Thoracic aorta (tissue), 2 donors: ENCODE data around the gene COQ5. TPM values are rescaled to one million over a fixed set of nuclear protein-coding genes. Genes with fewer than 3 reads are reported as not detected.

Experiments used
- ATAC-seq: fragments of 150-250 bp; one replicate; pipeline ENCODE4 v1.8.0; 2017; ENCODE audit warnings: low read depth; ENCODE audit not compliant: insufficient number of reproducible peaks, low FRiP score
- DNase-seq: peaks from one replicate; pipeline ENCODE4 v3.0.0-alpha.2; 2020; ENCODE audit warnings: low spot score
- H3K27ac ChIP-seq, 2 donors: fragments of 200-600 bp; sonication (generic); 1 replicate in 1 of 2; 2 replicates in 1 of 2; pipeline ENCODE4 v1.5.1; 2016; ENCODE audit warnings: mild to moderate bottlenecking in 2 of 2, moderate library complexity in 2 of 2
- H3K27me3 ChIP-seq: fragments of 200-600 bp; sonication (generic); replicated peaks from 2 replicates; pipeline ENCODE4 v1.6.0; 2016; ENCODE audit warnings: mild to moderate bottlenecking; ENCODE audit not compliant: insufficient read depth
- H3K36me3 ChIP-seq: fragments of 200-600 bp; sonication (generic); one replicate; pipeline ENCODE4 v1.5.1; 2016
- H3K4me1 ChIP-seq, 2 donors: fragments of 200-600 bp; sonication (generic); 1 replicate in 1 of 2; 2 replicates in 1 of 2; pipeline versions ENCODE4 v1.5.1 to v1.6.0; 2016; ENCODE audit warnings: low read depth in 2 of 2, mild to moderate bottlenecking in 1 of 2; ENCODE audit not compliant: control insufficient read depth in 1 of 2
- H3K4me3 ChIP-seq: fragments of 200-600 bp; sonication (generic); 2 replicates; pipeline ENCODE4 v1.5.1; 2016; ENCODE audit warnings: mild to moderate bottlenecking
- H3K9me3 ChIP-seq: fragments of 200-600 bp; sonication (generic); 2 replicates; pipeline ENCODE4 v1.5.1; 2016
- total RNA-seq, 2 donors: library from RNA; depleted of rRNA; stranded (reverse); fragments of >200 nt; gene quantifications; one replicate each; pipeline versions ENCODE4 v1.1.0 to v1.2.3, GENCODE V29; 2016
- TF ChIP-seq, protein P1 (sequence below): fragments of 200-600 bp; sonication (generic); IDR thresholded peaks from one replicate; pipeline ENCODE4 v1.5.1; 2019; ENCODE audit warnings: antibody characterized with exemption

The COQ5 gene
- total RNA-seq, 2 donors from 2014 or later = 16.5 to 38.0 TPM

DNA sequence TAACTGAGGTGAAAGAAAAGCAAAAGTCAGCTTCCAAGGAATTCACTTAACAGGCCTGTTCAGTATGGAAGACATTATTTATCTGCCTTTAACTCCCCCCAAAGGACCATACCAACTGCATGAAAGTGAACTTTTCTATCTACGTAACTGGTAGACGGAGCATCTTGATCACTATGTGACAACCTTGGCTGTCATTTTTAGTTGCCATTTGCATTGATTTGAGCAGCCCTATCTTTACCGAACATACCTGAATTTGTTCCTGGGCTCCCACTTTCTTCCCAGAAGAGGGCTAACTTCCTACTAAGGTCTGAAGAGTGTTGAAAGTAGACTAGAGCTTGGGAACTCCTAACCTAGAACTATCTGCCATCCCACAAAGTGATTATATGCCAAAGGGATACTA lies 68.8 kb downstream of the COQ5 start:
- TF ChIP-seq, protein P1, sequence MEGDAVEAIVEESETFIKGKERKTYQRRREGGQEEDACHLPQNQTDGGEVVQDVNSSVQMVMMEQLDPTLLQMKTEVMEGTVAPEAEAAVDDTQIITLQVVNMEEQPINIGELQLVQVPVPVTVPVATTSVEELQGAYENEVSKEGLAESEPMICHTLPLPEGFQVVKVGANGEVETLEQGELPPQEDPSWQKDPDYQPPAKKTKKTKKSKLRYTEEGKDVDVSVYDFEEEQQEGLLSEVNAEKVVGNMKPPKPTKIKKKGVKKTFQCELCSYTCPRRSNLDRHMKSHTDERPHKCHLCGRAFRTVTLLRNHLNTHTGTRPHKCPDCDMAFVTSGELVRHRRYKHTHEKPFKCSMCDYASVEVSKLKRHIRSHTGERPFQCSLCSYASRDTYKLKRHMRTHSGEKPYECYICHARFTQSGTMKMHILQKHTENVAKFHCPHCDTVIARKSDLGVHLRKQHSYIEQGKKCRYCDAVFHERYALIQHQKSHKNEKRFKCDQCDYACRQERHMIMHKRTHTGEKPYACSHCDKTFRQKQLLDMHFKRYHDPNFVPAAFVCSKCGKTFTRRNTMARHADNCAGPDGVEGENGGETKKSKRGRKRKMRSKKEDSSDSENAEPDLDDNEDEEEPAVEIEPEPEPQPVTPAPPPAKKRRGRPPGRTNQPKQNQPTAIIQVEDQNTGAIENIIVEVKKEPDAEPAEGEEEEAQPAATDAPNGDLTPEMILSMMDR = no peak
- Histone ChIP-seq H3K4me1 (no peaks in the 10 kb centered on the region), H3K9me3 (no peaks in the 10 kb centered on the region), H3K4me3 (no peak overlapping the region), H3K36me3 (peaks cover 77% of the 10 kb centered on the region), H3K27me3 (no peaks in the 10 kb centered on the region), H3K27ac (no peak overlapping the region)
- no peak for ATAC-seq
- no peak for DNase-seq

DNA sequence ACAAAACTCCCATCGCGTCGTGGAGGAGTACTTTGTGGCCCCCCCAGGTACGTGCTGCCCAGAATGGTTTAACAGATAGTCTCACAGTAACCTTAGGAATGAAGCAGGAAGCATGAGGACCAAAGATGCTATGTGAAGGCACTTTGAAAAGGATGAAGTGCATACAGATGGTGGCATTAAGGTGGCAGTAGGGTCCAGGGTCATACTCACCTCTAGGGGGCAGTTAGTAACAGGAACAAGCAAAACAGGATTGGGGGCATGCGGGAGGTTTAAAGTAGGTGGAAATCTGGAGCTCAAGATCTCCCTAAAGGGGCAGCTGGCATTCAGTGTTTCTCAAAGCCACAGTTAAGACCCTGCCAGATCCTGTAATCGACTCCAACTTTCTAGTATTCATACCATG lies 71.8 kb downstream of the COQ5 start:
- Histone ChIP-seq H3K4me3 (no peak overlapping the region), H3K4me1 (no peaks in the 10 kb centered on the region), H3K27me3 (no peaks in the 10 kb centered on the region), H3K9me3 (no peaks in the 10 kb centered on the region), H3K27ac (no peak overlapping the region), H3K36me3 (peaks cover 51% of the 10 kb centered on the region)
- no peak for ATAC-seq
- TF ChIP-seq, protein P1 = no peak
- no peak for DNase-seq

DNA sequence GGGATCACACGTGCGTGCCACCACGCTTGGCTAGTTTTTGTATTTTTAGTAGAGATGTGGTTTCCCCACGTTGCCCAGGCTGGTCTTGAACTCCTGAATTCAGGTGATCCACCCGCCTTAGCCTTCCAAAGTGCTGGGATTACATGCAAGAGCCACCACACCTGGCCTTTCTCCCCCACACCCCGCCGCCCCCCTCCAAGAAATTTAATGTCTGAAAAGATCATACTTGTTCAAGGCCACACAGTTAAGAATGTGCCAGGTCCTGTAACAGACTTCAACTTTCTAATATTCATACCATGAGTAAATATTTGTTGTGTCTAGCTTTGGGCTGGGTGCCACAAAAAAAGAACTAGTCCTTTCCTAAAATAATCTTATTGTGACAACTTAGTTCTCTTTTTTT lies 73.7 kb downstream of the COQ5 start:
- H3K4me1 ChIP-seq = no peaks in the 10 kb centered on the region
- no peaks in the 10 kb centered on the region for H3K9me3 ChIP-seq
- no peak overlapping the region for H3K4me3 ChIP-seq
- DNase-seq (no peak), ATAC-seq (no peak)
- H3K27ac ChIP-seq = no peak overlapping the region
- peaks cover 36% of the 10 kb centered on the region for H3K36me3 ChIP-seq
- TF ChIP-seq, protein P1 = no peak
- H3K27me3 ChIP-seq = no peaks in the 10 kb centered on the region

DNA sequence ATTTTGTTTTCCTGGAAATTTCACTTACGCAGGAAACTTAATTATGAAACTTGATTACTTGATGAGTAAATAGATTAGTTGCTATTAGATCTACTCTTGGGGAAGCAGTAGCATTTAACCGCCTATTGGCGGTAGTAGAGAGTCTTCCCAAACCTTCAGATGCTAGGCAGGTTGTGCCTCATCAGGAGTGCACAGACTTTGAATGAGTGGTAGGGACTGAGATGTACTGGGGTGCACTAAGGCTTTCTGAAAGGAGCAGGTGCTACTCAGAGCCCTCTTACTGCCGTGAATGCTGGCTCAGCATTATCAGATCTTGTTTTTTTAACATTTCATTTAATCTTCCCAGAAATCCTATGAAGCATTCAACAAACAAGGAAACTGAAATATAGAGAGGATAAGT lies 75.0 kb downstream of the COQ5 start:
- no peak overlapping the region for H3K27ac ChIP-seq
- ATAC-seq (no peak), DNase-seq (no peak)
- no peak overlapping the region for H3K4me3 ChIP-seq
- peaks cover 26% of the 10 kb centered on the region for H3K36me3 ChIP-seq
- no peaks in the 10 kb centered on the region for H3K9me3 ChIP-seq
- TF ChIP-seq, protein P1 = peak; percentile 37
- no peaks in the 10 kb centered on the region for H3K27me3 ChIP-seq
- no peaks in the 10 kb centered on the region for H3K4me1 ChIP-seq

Other genes with a start within 250 kb of the COQ5 start
- gene RNU4-2, start 237.3 kb downstream of the COQ5 start, total RNA-seq = under 1 TPM; under 0.01 TPM
- not detected for gene RNU4-1, start 235.9 kb downstream of the COQ5 start, total RNA-seq
- 1 to 10 TPM in 1 of 2 donors, under 1 TPM in 1; 0.56 to 8.8 TPM for gene SIRT4, start 226.8 kb downstream of the COQ5 start, total RNA-seq
- gene PLA2G1B, start 201.4 kb downstream of the COQ5 start, total RNA-seq = not detected
- under 1 TPM in 1 of 2 donors, not detected in 1; 0.27 TPM for gene MSI1, start 160.0 kb downstream of the COQ5 start, total RNA-seq
- 100 to 1,000 TPM; 229 to 431 TPM for gene COX6A1, start 91.0 kb downstream of the COQ5 start, total RNA-seq
- 10 to 100 TPM in 1 of 2 donors, 1 to 10 TPM in 1; 7.1 to 11.4 TPM for gene TRIAP1, start 82.8 kb downstream of the COQ5 start, total RNA-seq
- 10 to 100 TPM; 16.9 to 17.7 TPM for gene GATC, start 82.7 kb downstream of the COQ5 start, total RNA-seq
- gene SRSF9, start 59.4 kb downstream of the COQ5 start, total RNA-seq = 10 to 100 TPM; 41.0 to 83.5 TPM
- 100 to 1,000 TPM; 167 to 199 TPM for gene DYNLL1, start 33.0 kb downstream of the COQ5 start, total RNA-seq
- gene RNF10, start 5.2 kb upstream of the COQ5 start, total RNA-seq = 100 to 1,000 TPM in 1 of 2 donors, 10 to 100 TPM in 1; 98.0 to 165 TPM
- 10 to 100 TPM; 22.3 to 42.4 TPM for gene POP5, start 52.2 kb upstream of the COQ5 start, total RNA-seq
- gene CABP1, start 111.5 kb upstream of the COQ5 start, total RNA-seq = 1 to 10 TPM in 1 of 2 donors, not detected in 1; 1.4 TPM
- 10 to 100 TPM; 49.1 to 63.1 TPM for gene MLEC, start 158.0 kb upstream of the COQ5 start, total RNA-seq
- 10 to 100 TPM; 26.0 to 26.8 TPM for gene UNC119B, start 181.3 kb upstream of the COQ5 start, total RNA-seq
- 10 to 100 TPM; 18.3 to 19.6 TPM for gene ACADS, start 196.7 kb upstream of the COQ5 start, total RNA-seq